Vagina (tissue), 2 donors: ENCODE results near the gene FAM107B. TPM values are rescaled to one million over a fixed set of nuclear protein-coding genes. Genes with fewer than 3 reads are reported as not detected.

Experiments used
- DNase-seq, 2 donors: peaks; one replicate each; pipeline ENCODE4 v3.0.0-alpha.2; 2017; ENCODE audit errors: extremely low spot score in 2 of 2
- H3K27ac ChIP-seq: fragments of 200-600 bp; sonication (generic); one replicate; pipeline ENCODE4 v1.5.1; 2019
- H3K27me3 ChIP-seq: fragments of 200-600 bp; sonication (generic); one replicate; pipeline ENCODE4 v1.5.1; 2019
- H3K36me3 ChIP-seq, 2 donors: fragments of 200-600 bp; sonication (generic); one replicate each; pipeline ENCODE4 v1.5.1; 2017 to 2019
- H3K4me1 ChIP-seq: fragments of 200-600 bp; sonication (generic); one replicate; pipeline ENCODE4 v1.5.1; 2019
- H3K4me3 ChIP-seq, 2 donors: fragments of 200-600 bp; sonication (generic); 1 replicate in 1 of 2; 2 replicates in 1 of 2; pipeline ENCODE4 v1.5.1; 2016 to 2019
- H3K9me3 ChIP-seq: fragments of 200-600 bp; sonication (generic); one replicate; pipeline ENCODE4 v1.5.1; 2019
- POLR2A ChIP-seq, 2 donors: fragments of 450-650 bp; IDR thresholded peaks; one replicate each; pipeline ENCODE4 v1.6.1; 2017; ENCODE audit warnings: antibody characterized with exemption in 2 of 2, mild to moderate bottlenecking in 2 of 2, moderate library complexity in 2 of 2
- POLR2AphosphoS5 ChIP-seq, 2 donors: sonication (generic); formaldehyde crosslinking; IDR thresholded peaks; one replicate each; pipeline ENCODE4 v1.9.0; 2017; ENCODE audit warnings: antibody characterized with exemption in 2 of 2, mild to moderate bottlenecking in 2 of 2, low read depth in 1 of 2; ENCODE audit not compliant: insufficient read depth in 1 of 2
- intact Hi-C: fragments of 100-400 bp; cut with DNase I; formaldehyde crosslinking; loops from one replicate; pipeline ENCODE4 v1.15.1; 2023
- total RNA-seq: library from RNA; depleted of rRNA; stranded (reverse); fragments of >200 nt; gene quantifications from one replicate; pipeline ENCODE4 v1.2.3, GENCODE V29; 2016
- TF ChIP-seq, protein P1 (sequence below), 3 experiments: fragments of 450-650 bp in 2 of 3; fragments of 200-600 bp in 1 of 3; sonication (generic) in 1 of 3; IDR thresholded peaks; one replicate each; pipeline ENCODE4 v1.5.1; 2017 to 2019; ENCODE audit warnings: antibody characterized with exemption in 3 of 3, mild to moderate bottlenecking in 2 of 3, moderate library complexity in 2 of 3

Gene FAM107B
- total RNA-seq, 1 donor from 2014 or later: 33.4 TPM

DNA sequence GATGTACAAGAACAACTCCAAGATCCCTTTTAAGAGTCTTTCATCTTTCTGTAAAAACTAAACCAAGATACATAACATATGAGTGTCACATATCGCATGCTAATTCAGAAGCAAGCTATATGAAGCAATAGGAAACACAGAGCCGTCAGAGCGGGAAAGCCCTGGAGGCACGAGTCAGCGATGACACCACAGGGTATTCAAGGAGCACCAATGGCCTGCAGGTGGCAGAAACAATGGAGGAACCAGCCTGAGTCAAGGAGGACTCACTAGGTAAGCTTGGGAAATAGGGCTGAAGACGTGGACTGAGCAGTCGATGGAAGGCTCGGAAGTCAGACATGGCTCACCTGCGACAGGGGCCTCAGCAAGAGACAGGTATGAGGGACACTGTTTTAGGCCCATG, 214.4 kb downstream of the FAM107B start:
- TF ChIP-seq POLR2AphosphoS5 (IDR thresholded peaks at IDR 0.05; ENCODE audit: insufficient read depth in 1 of 2, low read depth in 1 of 2): no peak
- TF ChIP-seq, protein P1, sequence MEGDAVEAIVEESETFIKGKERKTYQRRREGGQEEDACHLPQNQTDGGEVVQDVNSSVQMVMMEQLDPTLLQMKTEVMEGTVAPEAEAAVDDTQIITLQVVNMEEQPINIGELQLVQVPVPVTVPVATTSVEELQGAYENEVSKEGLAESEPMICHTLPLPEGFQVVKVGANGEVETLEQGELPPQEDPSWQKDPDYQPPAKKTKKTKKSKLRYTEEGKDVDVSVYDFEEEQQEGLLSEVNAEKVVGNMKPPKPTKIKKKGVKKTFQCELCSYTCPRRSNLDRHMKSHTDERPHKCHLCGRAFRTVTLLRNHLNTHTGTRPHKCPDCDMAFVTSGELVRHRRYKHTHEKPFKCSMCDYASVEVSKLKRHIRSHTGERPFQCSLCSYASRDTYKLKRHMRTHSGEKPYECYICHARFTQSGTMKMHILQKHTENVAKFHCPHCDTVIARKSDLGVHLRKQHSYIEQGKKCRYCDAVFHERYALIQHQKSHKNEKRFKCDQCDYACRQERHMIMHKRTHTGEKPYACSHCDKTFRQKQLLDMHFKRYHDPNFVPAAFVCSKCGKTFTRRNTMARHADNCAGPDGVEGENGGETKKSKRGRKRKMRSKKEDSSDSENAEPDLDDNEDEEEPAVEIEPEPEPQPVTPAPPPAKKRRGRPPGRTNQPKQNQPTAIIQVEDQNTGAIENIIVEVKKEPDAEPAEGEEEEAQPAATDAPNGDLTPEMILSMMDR (IDR thresholded peaks at IDR 0.05): no peak
- TF ChIP-seq POLR2A (IDR thresholded peaks at IDR 0.05): no peak
- no peaks in the 10 kb centered on the region for H3K27me3 ChIP-seq
- peaks cover 37% of the 10 kb centered on the region for H3K4me1 ChIP-seq
- DNase-seq: no peak
- no peaks in the 10 kb centered on the region for H3K36me3 ChIP-seq
- H3K4me3 ChIP-seq: no peak overlapping the region
- no peaks in the 10 kb centered on the region for H3K9me3 ChIP-seq
- H3K27ac ChIP-seq: no peak overlapping the region
- intact Hi-C loops: no loop called here

DNA sequence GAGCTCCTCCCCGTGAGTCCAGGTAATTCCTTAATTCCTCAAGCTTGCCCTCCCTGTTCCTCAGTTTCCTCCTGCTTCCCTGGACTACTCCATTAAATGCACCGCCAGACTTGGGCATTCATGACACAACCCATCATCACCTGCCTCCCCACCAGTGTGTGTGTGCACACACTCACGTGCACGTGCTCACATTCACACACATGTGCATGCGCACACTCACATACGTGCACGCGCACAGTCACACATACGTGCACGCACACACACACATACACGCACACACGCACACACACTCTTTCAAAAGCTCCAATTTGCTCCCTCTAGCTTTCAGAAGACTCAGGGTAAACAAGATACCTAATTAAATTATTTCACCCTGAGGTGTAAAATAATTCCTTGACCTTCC, 216.7 kb downstream of the FAM107B start:
- Histone ChIP-seq H3K27ac (no peak overlapping the region), H3K36me3 (no peaks in the 10 kb centered on the region), H3K9me3 (no peaks in the 10 kb centered on the region), H3K4me1 (peaks cover 51% of the 10 kb centered on the region), H3K27me3 (no peaks in the 10 kb centered on the region), H3K4me3 (no peak overlapping the region)
- intact Hi-C loops: no loop called here
- DNase-seq: no peak
- TF ChIP-seq, protein P1 (IDR thresholded peaks at IDR 0.05): no peak
- TF ChIP-seq POLR2AphosphoS5 (IDR thresholded peaks at IDR 0.05; ENCODE audit: insufficient read depth in 1 of 2, low read depth in 1 of 2): no peak
- no peak for TF ChIP-seq POLR2A (IDR thresholded peaks at IDR 0.05)

DNA sequence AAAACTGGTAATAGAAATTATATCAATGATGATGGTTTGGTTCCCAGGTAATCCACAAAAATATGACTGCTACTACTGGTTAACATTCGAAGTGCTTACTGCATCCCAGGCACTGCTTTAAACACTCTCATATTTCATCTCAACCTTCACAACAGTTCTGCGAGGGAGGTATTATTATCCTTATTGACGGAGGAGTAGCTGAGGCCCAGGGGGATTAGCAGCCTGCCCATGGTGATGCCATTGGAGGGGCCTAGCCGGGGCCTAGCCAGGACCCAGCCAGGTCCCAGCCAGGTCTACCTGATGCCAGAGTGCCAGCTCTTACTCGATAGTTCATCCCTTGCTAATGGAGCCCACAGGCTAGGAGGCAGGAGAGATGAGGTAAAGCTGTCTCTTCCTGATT, 217.1 kb downstream of the FAM107B start:
- no peak overlapping the region for H3K4me3 ChIP-seq
- no peaks in the 10 kb centered on the region for H3K27me3 ChIP-seq
- H3K4me1 ChIP-seq: peaks cover 51% of the 10 kb centered on the region
- H3K9me3 ChIP-seq: no peaks in the 10 kb centered on the region
- no peaks in the 10 kb centered on the region for H3K36me3 ChIP-seq
- intact Hi-C loops: no loop called here
- DNase-seq: no peak
- TF ChIP-seq POLR2AphosphoS5 (IDR thresholded peaks at IDR 0.05; ENCODE audit: insufficient read depth in 1 of 2, low read depth in 1 of 2) (no peak), POLR2A (IDR thresholded peaks at IDR 0.05) (no peak)
- TF ChIP-seq, protein P1 (IDR thresholded peaks at IDR 0.05): no peak
- no peak overlapping the region for H3K27ac ChIP-seq

DNA sequence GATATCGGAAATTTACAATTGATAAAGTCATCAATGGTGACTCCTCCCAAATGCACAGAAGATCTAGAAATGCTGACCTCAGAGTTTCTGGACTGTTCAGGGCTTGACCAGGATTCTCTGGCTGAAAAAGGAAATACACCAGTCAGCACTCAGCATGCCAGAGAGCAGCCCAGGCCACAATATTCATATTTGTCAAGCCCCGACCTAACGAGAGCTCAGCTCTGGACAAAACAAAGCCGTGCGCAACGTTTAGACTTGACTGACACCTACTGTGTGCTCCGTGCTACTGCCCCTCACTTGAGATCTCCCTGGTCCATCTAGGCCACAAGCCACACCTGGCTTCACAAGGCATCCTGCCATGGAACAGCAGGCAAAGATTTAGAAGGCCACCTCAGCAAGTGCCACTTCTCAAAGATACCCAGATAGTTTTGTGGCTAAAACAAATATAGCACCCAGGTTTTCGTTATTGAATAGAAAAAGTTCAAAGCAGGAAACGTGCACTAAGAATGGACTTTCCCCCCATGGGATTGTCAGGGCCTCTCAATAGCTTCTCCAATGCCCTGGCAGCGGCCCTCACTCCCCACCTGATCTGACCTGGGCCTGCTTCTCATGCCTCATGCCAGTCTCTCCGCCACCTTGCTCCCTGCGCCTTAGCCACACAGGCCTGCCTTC, 218.3 kb downstream of the FAM107B start:
- Histone ChIP-seq H3K36me3 (no peaks in the 10 kb centered on the region), H3K27me3 (no peaks in the 10 kb centered on the region), H3K4me3 (no peak overlapping the region), H3K9me3 (no peaks in the 10 kb centered on the region), H3K4me1 (peaks cover 44% of the 10 kb centered on the region), H3K27ac (no peak overlapping the region)
- DNase-seq: no peak
- TF ChIP-seq POLR2A (IDR thresholded peaks at IDR 0.05) (no peak), POLR2AphosphoS5 (IDR thresholded peaks at IDR 0.05; ENCODE audit: insufficient read depth in 1 of 2, low read depth in 1 of 2) (no peak)
- TF ChIP-seq, protein P1 (IDR thresholded peaks at IDR 0.05): no peak
- intact Hi-C loops: no loop called here

DNA sequence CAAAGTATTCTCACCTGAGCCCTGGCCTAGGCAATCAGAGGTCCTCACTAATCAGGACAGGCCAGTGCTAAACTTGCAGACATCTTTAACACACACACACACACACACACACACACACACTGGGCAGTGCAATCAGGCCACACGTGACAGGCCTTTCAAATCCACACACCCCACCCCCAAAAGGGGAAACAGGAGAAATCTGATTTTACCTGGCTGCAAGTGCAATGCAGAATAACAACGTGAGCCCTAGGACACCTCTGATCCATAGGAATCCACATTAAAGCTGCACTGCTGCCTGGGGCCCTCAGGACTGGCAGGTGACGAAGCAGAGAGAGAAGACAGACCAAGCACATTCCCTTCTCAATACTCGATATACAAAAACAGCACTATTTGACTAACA, 218.9 kb downstream of the FAM107B start:
- intact Hi-C loops: no loop called here
- H3K36me3 ChIP-seq: no peaks in the 10 kb centered on the region
- no peak for DNase-seq
- H3K4me1 ChIP-seq: peaks cover 37% of the 10 kb centered on the region
- no peaks in the 10 kb centered on the region for H3K9me3 ChIP-seq
- no peaks in the 10 kb centered on the region for H3K27me3 ChIP-seq
- H3K27ac ChIP-seq: no peak overlapping the region
- TF ChIP-seq, protein P1 (IDR thresholded peaks at IDR 0.05): no peak
- TF ChIP-seq POLR2AphosphoS5 (IDR thresholded peaks at IDR 0.05; ENCODE audit: insufficient read depth in 1 of 2, low read depth in 1 of 2): no peak
- TF ChIP-seq POLR2A (IDR thresholded peaks at IDR 0.05): no peak
- no peak overlapping the region for H3K4me3 ChIP-seq
